Activated CD4-positive, alpha-beta T cell treated with anti-CD3 and anti-CD28 coated beads for 36 hours (primary cell): ENCODE data around the gene HOXA10. TPM values are rescaled to one million over a fixed set of nuclear protein-coding genes. Genes with fewer than 3 reads are reported as not detected.
A peak's percentile ranks its signal among the peaks of the same experiment; 100 is the strongest.

Experiments used
- ATAC-seq: fragments of 200-7000 bp; cut with Tn5 transposase; one replicate; pipeline ENCODE4 v1.10.0; 2021; ENCODE audit warnings: mild to moderate bottlenecking, moderate library complexity
- CTCF ChIA-PET: fragments of 350-600 bp; sonication (Branson Sonifier 250); formaldehyde crosslinking; loops from one replicate; lab custom pipeline; 2021; ENCODE audit warnings: antibody characterized with exemption; lab: Charles Lee
- POLR2A ChIA-PET: fragments of 350-600 bp; sonication (Branson Sonifier 250); formaldehyde crosslinking; loops from one replicate; lab custom pipeline; 2021; ENCODE audit warnings: antibody characterized with exemption, inconsistent platforms; lab: Charles Lee
- DNase-seq: peaks from one replicate; pipeline ENCODE4 v3.0.0-alpha.2; 2020
- H3K27ac Mint-ChIP-seq: one replicate; pipeline ENCODE4 v1.8.0; 2021; ENCODE audit warnings: mixed read lengths
- H3K27me3 Mint-ChIP-seq: one replicate; pipeline ENCODE4 v1.8.0; 2021; ENCODE audit warnings: mixed read lengths
- H3K36me3 Mint-ChIP-seq: one replicate; pipeline ENCODE4 v1.8.0; 2021; ENCODE audit warnings: low read depth, mixed read lengths
- H3K4me1 Mint-ChIP-seq: one replicate; pipeline ENCODE4 v1.8.0; 2021; ENCODE audit warnings: mixed read lengths
- H3K4me3 Mint-ChIP-seq: one replicate; pipeline ENCODE4 v1.8.0; 2021; ENCODE audit warnings: mild to moderate bottlenecking, moderate library complexity, mixed read lengths
- H3K9me3 Mint-ChIP-seq: one replicate; pipeline ENCODE4 v1.8.0; 2021; ENCODE audit warnings: low read depth, mixed read lengths
- intact Hi-C, 2 experiments: fragments of 100-400 bp; cut with DNase I in 1 of 2; cut with micrococcal nuclease in 1 of 2; formaldehyde crosslinking; loops; one replicate each; pipeline versions ENCODE4 v1.14.2 to v1.15.1; 2022 to 2024; cut with DNase I, micrococcal nuclease
- total RNA-seq, 2 experiments: library from RNA; stranded (reverse); gene quantifications; one replicate each; pipeline ENCODE4 v1.2.3, GENCODE V29; 2021

The HOXA10 gene
- total RNA-seq, 2 experiments from 2014 or later: not detected

DNA sequence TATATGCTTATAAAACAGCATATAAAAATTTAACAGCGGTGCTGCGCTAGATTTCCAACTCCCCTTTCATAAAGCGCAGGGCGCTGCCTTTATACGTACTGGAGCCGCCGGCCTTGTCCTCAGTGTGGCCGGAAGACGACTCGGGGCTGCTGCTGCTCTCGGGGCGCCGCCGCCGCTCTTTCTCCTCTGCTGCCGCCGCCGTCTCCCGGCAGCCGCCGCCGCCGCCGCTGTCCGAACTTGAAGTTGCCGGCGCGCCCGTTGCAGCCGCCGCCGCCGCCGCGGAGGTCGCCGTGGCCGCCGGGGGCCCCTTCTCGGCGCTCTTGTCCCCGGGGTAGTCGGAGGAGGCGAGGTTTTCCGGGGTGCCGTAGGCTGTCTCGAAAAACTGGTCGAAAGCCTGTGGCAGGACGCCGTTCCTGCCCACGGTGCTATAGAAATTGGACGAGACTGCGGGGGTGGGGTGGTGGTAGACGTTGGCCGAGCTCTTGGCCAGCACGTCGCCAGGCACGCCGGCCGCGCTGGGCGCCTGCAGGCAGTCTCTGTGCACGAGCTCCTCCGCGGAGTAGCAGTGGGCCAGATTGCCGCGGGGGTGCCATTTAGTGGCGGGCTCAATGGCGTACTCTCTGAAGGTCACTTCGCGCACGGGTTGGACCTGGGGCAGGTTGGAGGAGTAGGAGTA is 10.4 kb upstream of the HOXA10 start:
- Mint-ChIP-seq H3K9me3 (no peaks in the 10 kb centered on the region), H3K36me3 (no peaks in the 10 kb centered on the region), H3K27ac (peak overlapping the region; percentile 6), H3K4me1 (peaks cover 41% of the 10 kb centered on the region), H3K27me3 (peaks cover 67% of the 10 kb centered on the region), H3K4me3 (peak overlapping the region; percentile 69)
- intact Hi-C loops: loop anchor here (1.0 to 5.0 kb wide), 3 partner anchors 16 to 32 kb away; partner anchors contain the start of gene HOXA3 (in 2 of the 2)
- ATAC-seq (peak; percentile 33), DNase-seq (no peak)
- ChIA-PET POLR2A (interaction anchor here (0.7 kb wide), 1 partner anchor 8 kb away, joined by 5 read pairs; no protein-coding TSS in a partner anchor), CTCF (interaction anchor here (0.5 to 1.8 kb wide), 8 partner anchors 11 to 896 kb away, joined by 3 to 11 read pairs (median 3); no protein-coding TSS in a partner anchor)

DNA sequence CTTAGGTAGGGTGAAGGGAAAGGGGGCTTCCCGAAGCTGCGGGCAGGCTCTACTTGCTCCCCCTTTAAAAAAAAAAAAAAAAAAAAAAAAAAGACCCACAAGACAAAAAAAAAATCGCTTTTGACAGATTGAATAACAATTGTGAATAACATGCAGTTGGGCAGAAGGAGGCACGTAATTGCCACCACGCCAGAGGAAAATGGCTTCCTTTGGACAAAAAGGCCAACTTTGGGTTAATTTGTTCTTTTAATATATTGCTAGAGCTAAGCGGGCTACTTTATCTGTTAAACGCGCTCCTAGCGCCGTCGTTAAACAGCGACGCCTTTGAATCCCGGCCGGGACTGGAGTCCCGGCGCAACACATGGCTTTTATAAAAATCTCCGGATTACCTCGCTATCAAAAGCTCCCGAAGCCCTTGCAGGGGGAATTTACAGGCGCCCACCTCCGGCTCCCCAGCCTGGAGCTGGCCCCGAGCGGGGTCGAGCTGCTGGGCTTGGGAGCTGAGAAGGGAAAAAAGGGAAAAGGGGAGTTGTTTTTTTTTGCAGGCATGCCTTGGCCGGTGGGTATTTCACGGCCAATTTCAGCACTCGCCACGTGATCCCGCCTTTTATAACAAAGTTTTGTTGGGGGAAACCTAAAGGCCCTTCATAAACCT is 9.7 kb upstream of the HOXA10 start:
- H3K9me3 Mint-ChIP-seq: no peaks in the 10 kb centered on the region
- H3K27me3 Mint-ChIP-seq: peaks cover 71% of the 10 kb centered on the region
- ATAC-seq (no peak), DNase-seq (no peak)
- H3K4me3 Mint-ChIP-seq: peak overlapping the region; percentile 69
- H3K4me1 Mint-ChIP-seq: peaks cover 40% of the 10 kb centered on the region
- CTCF ChIA-PET: interaction anchor here (0.5 to 1.8 kb wide), 5 partner anchors 12 to 1806 kb away, joined by 3 to 11 read pairs (median 3); no protein-coding TSS in a partner anchor
- no peaks in the 10 kb centered on the region for H3K36me3 Mint-ChIP-seq
- POLR2A ChIA-PET: no interaction called here
- intact Hi-C loops: loop anchor here (1.0 to 2.0 kb wide), 2 partner anchors 15 to 18 kb away; no protein-coding TSS in a partner anchor
- H3K27ac Mint-ChIP-seq: no peak overlapping the region

DNA sequence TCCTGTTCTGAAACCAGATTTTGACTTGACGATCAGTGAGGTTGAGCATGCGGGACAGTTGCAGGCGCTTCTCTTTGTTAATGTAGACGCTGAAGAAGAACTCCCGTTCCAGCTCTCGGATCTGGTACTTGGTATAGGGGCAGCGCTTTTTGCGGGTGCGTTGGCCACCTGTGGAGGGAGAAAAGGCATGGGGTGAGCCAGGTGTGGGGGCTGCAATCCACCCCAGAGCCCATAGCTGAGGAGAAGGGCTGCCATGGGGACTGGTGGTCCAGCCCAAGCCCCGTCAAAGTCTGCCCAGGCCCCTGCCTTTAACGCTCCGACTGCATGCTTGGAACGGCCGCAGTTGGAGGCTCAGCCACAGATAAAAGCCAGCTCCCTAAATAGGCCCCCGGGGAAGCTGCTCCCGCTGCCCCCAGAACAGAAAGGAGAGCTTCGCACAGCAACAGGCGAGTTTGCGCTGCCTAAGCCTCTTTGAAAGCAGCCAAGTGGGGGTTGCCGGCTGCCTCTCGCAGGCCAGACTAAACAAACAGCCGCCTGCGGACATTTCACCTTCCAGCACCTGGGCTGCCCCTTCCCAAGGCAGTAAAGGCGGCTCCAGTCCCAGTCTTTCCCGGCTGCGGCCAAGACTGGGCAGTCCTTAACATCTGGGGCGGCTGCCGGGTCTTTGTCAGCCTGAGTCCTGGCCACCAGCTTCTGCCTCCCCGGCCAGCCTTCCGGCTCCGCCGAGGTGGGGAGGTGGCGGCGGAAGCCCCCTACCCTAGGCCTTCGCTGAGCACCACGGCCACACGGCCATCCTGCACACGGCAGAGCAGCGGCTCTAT is 9.0 kb upstream of the HOXA10 start:
- no peaks in the 10 kb centered on the region for H3K36me3 Mint-ChIP-seq
- no peak overlapping the region for H3K4me3 Mint-ChIP-seq

DNA sequence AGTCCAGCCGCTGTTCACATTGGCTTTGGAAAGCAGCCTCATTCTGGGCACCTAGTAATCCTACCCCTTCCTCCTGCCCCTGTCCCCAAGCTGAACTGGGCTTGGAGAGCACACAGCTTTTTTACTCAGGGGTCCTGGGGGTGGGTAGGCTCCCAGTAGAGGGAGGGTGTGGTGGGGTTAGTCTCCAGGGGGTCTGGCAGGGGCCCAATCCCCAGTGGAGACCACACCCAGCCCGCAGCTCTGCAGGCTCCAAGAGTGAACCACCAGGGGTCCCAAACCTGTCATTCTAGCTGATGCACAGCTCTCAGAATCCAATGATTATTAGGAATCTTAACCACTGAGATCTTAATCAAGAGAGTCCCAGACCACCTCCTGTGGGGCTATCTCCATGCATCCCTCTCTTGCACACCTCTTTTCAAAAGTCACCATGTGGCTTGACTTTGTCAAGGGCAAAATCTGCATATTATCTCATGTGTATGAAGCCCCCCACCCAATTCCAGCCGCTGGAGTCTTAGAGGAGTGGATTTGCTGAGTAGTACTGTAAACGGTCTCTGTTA is 8.2 kb upstream of the HOXA10 start:
- intact Hi-C loops: no loop called here
- H3K9me3 Mint-ChIP-seq: no peaks in the 10 kb centered on the region

More for the DNA sequence above, 9.0 kb upstream of the HOXA10 start:
- no peaks in the 10 kb centered on the region for H3K9me3 Mint-ChIP-seq
- no peak overlapping the region for H3K27ac Mint-ChIP-seq
- ATAC-seq: no peak
- POLR2A ChIA-PET: no interaction called here
- H3K27me3 Mint-ChIP-seq: peaks cover 66% of the 10 kb centered on the region
- intact Hi-C loops: no loop called here
- H3K4me1 Mint-ChIP-seq: peaks cover 33% of the 10 kb centered on the region
- CTCF ChIA-PET: interaction anchor here (0.5 to 1.8 kb wide), 5 partner anchors 13 to 1807 kb away, joined by 3 to 11 read pairs (median 3); partner anchors contain the start of gene HOXA7
- no peak for DNase-seq

DNA sequence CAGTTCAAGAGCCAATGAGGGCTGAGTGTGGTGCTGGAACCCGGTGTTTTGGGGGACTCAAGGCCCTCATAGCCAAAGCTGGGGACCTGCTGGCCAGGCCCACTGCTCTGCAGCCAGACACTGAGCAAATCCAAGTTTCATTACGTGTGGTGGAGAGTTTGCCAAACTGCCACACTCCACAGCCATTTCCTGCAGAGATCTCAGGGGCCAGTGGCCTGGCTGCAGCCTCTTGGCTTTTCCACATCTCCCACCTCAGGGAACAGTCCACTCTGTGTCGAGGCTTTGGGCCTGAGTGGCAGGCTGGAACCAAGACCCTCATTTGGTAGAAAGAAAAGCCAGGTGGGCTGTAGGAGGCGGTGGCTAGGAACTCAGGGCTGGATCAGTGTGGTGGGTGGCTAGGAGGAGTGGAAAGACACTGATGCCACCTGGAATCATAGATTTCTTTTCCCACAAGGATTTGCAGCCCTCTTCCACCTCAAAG is 7.7 kb upstream of the HOXA10 start:
- Mint-ChIP-seq H3K27me3 (peaks cover 60% of the 10 kb centered on the region), H3K27ac (no peak overlapping the region), H3K4me3 (no peak overlapping the region), H3K4me1 (peaks cover 25% of the 10 kb centered on the region), H3K36me3 (no peaks in the 10 kb centered on the region), H3K9me3 (no peaks in the 10 kb centered on the region)
- ATAC-seq (no peak), DNase-seq (no peak)
- ChIA-PET POLR2A (no interaction called here), CTCF (interaction anchor here (0.7 to 1.2 kb wide), 5 partner anchors 14 to 1289 kb away, joined by 3 to 4 read pairs (median 3); partner anchors contain the start of gene HOXA7)
- intact Hi-C loops: no loop called here

More for the DNA sequence above, 8.2 kb upstream of the HOXA10 start:
- CTCF ChIA-PET: interaction anchor here (0.7 to 1.2 kb wide), 5 partner anchors 14 to 1290 kb away, joined by 3 to 4 read pairs (median 3); partner anchors contain the start of gene HOXA7
- Mint-ChIP-seq H3K4me3 (no peak overlapping the region), H3K36me3 (no peaks in the 10 kb centered on the region), H3K27ac (no peak overlapping the region), H3K27me3 (peaks cover 65% of the 10 kb centered on the region), H3K4me1 (peaks cover 27% of the 10 kb centered on the region)
- DNase-seq (no peak), ATAC-seq (no peak)
- POLR2A ChIA-PET: no interaction called here

DNA sequence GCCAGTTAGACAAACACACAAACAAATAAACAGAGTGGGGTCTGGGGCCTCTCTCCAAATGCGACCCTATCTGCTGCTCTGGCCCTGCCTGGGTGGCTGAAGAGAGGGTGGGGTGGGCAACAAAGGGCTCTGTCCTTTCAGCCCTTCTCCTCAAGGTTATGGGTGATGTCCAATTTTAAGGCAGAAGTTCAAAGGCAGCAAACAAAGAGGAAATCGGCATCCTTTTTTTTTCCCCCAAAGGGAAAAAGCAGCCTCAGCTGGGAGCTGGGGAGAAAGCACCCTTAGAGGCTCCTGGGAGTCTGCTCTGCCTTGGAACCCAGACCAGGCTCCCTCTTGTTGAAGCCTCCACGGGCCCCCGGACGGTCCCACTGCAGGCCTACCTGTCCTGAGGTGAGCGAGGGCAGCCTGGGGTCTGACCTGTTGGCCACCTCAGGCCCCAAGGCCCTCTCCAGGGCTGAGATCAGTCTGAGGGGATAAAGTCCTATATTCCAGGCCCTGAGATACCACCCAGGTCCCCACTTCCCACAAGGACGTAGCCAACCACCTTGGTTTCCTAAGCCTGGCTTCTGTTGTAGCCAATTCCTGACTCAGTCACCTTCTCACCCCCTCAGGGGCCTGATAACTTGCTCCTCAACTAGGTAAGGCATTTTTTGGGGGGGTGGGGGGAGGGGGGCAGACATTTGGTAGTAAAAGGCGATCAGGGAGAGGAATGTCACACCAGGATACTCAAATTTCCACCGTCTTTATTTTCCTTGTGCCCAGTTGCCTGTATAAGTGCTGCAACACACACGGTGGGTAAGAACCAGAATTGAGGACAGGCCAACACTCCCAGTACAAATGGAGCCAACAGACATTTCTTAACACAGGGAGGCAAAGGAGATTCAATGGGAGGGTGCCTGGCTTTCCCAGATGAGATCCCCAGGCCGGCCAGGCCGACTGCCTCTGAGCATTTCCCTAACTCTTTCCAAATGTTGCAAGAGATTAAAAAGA is 6.6 kb upstream of the HOXA10 start:
- ChIA-PET POLR2A (no interaction called here), CTCF (interaction anchor here (0.6 to 2.3 kb wide), 23 partner anchors 9 to 1288 kb away, joined by 3 to 12 read pairs (median 4); partner anchors contain the start of gene EVX1)
- intact Hi-C loops: no loop called here
- Mint-ChIP-seq H3K9me3 (no peaks in the 10 kb centered on the region), H3K4me3 (no peak overlapping the region), H3K4me1 (peaks cover 20% of the 10 kb centered on the region), H3K27ac (no peak overlapping the region), H3K27me3 (peaks cover 54% of the 10 kb centered on the region), H3K36me3 (no peaks in the 10 kb centered on the region)
- DNase-seq: no peak
- ATAC-seq: no peak

DNA sequence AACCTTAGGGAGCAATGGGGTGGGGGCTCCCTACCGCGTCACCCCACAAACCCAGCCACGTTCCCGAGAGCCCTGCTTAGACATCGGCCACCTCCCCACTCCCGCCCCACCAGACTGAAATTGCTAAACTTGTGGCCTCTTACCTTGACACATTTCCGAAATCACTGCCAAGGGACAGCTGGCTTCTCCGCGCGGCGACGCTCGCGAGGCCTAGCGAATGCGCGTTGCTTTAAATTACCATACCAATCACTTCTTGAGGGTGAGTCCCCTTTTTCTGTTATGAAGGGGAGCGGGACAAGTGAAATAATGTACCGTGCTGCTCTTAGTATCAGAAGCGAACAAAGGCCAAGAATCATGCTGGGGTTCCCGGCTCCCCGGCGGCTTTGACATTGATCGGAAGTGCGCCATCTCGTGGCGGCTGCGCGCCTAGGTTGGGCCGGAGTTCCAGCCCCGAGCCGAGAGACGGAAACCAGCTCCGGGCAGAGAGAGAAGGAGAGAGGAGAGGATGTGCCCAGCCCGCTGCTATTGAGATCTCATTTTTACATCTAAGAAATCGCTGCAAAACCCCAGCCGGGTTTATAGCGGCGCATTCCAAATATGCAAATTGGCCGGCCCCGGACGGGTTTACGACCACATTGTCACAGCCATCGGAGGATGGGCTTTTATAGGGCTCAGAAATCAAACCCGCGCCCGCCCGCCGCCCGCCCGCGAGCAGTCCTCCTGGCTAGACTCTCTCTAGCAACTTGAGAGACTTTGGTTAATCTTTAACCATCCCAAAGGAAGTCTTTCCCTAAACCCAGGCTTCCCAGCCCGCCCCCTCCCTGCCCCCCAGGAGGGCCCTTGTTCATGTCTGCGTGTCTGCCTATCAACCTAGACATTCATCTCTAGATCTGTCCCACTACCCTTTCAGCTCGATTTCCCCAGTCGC is 5.6 kb upstream of the HOXA10 start:
- Mint-ChIP-seq H3K9me3 (no peaks in the 10 kb centered on the region), H3K4me1 (peaks cover 10% of the 10 kb centered on the region), H3K4me3 (no peak overlapping the region), H3K27me3 (peaks cover 51% of the 10 kb centered on the region), H3K36me3 (no peaks in the 10 kb centered on the region), H3K27ac (no peak overlapping the region)
- intact Hi-C loops: no loop called here
- DNase-seq: peak; percentile 81
- CTCF ChIA-PET: interaction anchor here (0.6 to 2.3 kb wide), 36 partner anchors 9 to 1383 kb away, joined by 3 to 12 read pairs (median 4); partner anchors contain the start of gene EVX1
- POLR2A ChIA-PET: no interaction called here
- ATAC-seq: peak; percentile 88

DNA sequence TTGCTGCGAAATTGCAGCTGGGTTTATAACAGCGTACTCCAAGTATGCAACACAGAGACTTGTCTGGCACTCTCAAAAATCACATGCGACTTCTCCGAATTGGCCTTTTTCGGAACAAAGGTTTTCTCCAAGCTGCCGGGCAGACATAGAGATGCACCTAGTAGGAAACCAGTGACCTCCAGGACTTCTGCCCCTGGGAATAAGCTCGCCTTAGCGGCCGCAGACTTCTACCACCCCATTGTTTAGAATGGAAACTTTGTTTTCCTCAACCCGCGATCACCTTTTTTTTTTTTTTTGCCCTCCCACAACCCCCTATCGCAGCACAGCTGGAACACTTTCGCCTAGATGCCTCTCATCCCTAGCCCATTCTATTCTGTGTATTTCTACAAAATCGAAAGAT is 4.9 kb upstream of the HOXA10 start:
- ATAC-seq: no peak
- no peak for DNase-seq
- ChIA-PET POLR2A (no interaction called here), CTCF (interaction anchor here (0.6 to 2.3 kb wide), 26 partner anchors 11 to 1382 kb away, joined by 3 to 12 read pairs (median 4); partner anchors contain the start of gene EVX1)
- intact Hi-C loops: no loop called here
- Mint-ChIP-seq H3K27ac (no peak overlapping the region), H3K9me3 (no peaks in the 10 kb centered on the region), H3K4me1 (peaks cover 7% of the 10 kb centered on the region), H3K4me3 (no peak overlapping the region), H3K36me3 (no peaks in the 10 kb centered on the region), H3K27me3 (peaks cover 51% of the 10 kb centered on the region)

DNA sequence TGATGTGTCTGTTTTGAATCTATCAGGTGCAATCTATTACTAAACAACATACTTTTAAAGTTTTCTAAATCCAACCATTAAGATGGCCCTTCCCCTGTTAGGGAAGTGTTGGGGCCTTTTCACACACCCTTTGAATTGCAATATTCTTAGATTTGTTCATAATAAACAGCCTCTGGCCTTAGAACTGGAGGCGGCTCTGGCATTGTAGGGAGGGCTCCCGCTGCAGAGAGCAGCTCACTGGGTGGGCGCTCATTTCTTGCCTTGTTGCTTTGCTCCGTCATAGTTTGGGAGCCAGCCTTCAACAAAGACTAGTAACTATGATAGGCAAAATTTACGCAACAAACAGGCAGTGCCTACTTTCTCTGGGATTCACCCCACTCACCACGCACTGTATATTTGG is 4.2 kb upstream of the HOXA10 start:
- DNase-seq (no peak), ATAC-seq (no peak)
- Mint-ChIP-seq H3K36me3 (no peaks in the 10 kb centered on the region), H3K27ac (no peak overlapping the region), H3K4me3 (no peak overlapping the region), H3K9me3 (no peaks in the 10 kb centered on the region), H3K4me1 (peaks cover 6% of the 10 kb centered on the region), H3K27me3 (peaks cover 51% of the 10 kb centered on the region)
- intact Hi-C loops: no loop called here
- ChIA-PET CTCF (interaction anchor here (0.8 to 2.3 kb wide), 9 partner anchors 10 to 536 kb away, joined by 3 to 12 read pairs (median 4); no protein-coding TSS in a partner anchor), POLR2A (no interaction called here)
